ENCODE results near the gene RPS27L. TPM values are rescaled to one million over a fixed set of nuclear protein-coding genes. Genes with fewer than 3 reads are reported as not detected.

Gene RPS27L
- total and polyA plus RNA-seq, 9 of the 15 experiments (the other 6 are each of a cell fraction or from before 2014, with no cell fraction given), result 72.2 to 382 (median 116) TPM

- peak; percentile 47 for TF ChIP-seq TAF1 (IDR thresholded peaks at IDR 0.05; ENCODE audit: control insufficient read depth, extremely low read depth, insufficient read depth, low read length, severe bottlenecking)
- peak; percentile 66 for TF ChIP-seq HCFC1 (IDR thresholded peaks at IDR 0.05; ENCODE audit: low read depth, low read length)
- peak; percentile 76 for TF ChIP-seq L3MBTL2 (IDR thresholded peaks at IDR 0.05)
- 0 out of 2 replicates have a peak, but pooled peaks have one; percentile 44 for TF ChIP-seq GATAD2A (IDR thresholded peaks at IDR 0.05)
- no peak for TF ChIP-seq CHD1 (IDR thresholded peaks at IDR 0.05; ENCODE audit: low read length)
- TF ChIP-seq C11orf30 (IDR thresholded peaks at IDR 0.05; ENCODE audit: low read depth), result peak; percentile 18; the same call in 1 of the 2 replicates
- TF ChIP-seq NCOA4 (IDR thresholded peaks at IDR 0.05; ENCODE audit: partially characterized antibody), result peak; percentile 100
- TF ChIP-seq FIP1L1 (IDR thresholded peaks at IDR 0.05; ENCODE audit: low read depth, low read length, poor library complexity, severe bottlenecking), result peak; percentile 11
- peak; percentile 83; the same call in 1 of the 2 replicates for TF ChIP-seq HLTF (IDR thresholded peaks at IDR 0.05)
- TF ChIP-seq ZEB2 (IDR thresholded peaks at IDR 0.05), result peak; percentile 48; the same call in 1 of the 2 replicates
- no peak for TF ChIP-seq MCM7 (IDR thresholded peaks at IDR 0.05)
- TF ChIP-seq IRF9 (tag; IDR thresholded peaks at IDR 0.05), result no peak
- peak; percentile 59 for TF ChIP-seq VEZF1 (CRISPR knock-in tag; IDR thresholded peaks at IDR 0.05)
- TF ChIP-seq DPF2 (IDR thresholded peaks at IDR 0.05), result peak; percentile 54; the same call in 1 of the 2 replicates
- 0 out of 2 replicates have a peak, but pooled peaks have one; percentile 70 for TF ChIP-seq NBN (IDR thresholded peaks at IDR 0.05; ENCODE audit: low read depth)
- TF ChIP-seq TFE3 (CRISPR knock-in tag; IDR thresholded peaks at IDR 0.05), result no peak
- no peak for TF ChIP-seq ID3 (CRISPR knock-in tag; IDR thresholded peaks at IDR 0.05)
- no peak for TF ChIP-seq ID3 (tag; IDR thresholded peaks at IDR 0.05)
- TF ChIP-seq ZMIZ1 (IDR thresholded peaks at IDR 0.05; ENCODE audit: low read depth in 2 of 2, low read length in 2 of 2), result peak in 1 of 2 experiments; percentile 96; a peak in 2 of 4 replicates
- no peak for TF ChIP-seq E2F5 (CRISPR knock-in tag; IDR thresholded peaks at IDR 0.05)
Observed at GRCh38 chr15:63121382-63122001, 35.8 kb downstream of the RPS27L start, which contains the start of gene LACTB (continued).

Data from K562 (cell line).